DOHH2 (cell line): ENCODE data around the gene MGAT4A.

Experiments used
- EZH2phosphoT487 ChIP-seq: fragments of 200-600 bp; sonication (generic); IDR thresholded peaks from 2 replicates; pipeline ENCODE4 v1.6.1; 2017; ENCODE audit warnings: borderline replicate concordance, mild to moderate bottlenecking, antibody characterized with exemption, low read length, moderate library complexity, mixed read lengths
- TF ChIP-seq, protein P1 (sequence below): fragments of 200-600 bp; sonication (generic); IDR thresholded peaks from one replicate; pipeline ENCODE4 v1.5.1; 2014; ENCODE audit warnings: antibody characterized with exemption, mild to moderate bottlenecking, low read depth, low read length; ENCODE audit not compliant: poor library complexity, severe bottlenecking

DNA sequence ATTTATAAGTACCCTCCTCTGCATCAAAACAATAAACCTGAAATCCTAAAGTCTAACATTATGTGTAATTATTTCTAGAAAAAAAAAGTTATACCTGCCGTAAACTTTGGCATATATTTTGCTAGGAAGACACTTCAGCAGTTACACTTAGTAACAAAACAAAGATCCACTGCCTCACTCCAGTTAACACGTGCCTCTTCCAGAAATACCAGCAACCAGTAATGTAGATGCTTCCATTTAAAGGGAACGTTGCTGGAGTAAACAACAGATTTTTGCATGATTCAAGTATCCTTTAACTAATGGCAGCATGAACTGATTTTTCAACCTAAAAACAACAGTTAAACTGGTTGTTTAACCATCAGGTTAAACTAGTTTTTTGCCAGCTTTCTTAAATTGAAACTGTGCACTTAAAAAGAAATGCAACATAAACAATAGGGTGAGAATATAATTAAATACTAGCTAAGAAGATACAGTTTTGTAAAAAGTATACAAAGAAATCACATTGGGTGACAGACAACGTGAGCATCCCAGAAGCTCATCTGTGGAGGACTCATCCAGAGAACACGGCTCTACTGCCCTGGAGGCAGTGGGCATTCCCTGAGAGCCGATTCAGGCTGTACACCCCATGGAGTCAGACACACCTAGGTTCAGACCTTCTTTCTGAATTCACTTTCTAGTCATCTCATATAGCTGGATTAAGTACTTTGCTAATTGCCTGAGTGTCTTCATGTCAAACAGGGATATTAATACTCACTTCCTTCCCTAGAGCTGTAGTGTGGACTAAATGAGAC lies 22.3 kb downstream of the MGAT4A start:
- TF ChIP-seq, protein P1, sequence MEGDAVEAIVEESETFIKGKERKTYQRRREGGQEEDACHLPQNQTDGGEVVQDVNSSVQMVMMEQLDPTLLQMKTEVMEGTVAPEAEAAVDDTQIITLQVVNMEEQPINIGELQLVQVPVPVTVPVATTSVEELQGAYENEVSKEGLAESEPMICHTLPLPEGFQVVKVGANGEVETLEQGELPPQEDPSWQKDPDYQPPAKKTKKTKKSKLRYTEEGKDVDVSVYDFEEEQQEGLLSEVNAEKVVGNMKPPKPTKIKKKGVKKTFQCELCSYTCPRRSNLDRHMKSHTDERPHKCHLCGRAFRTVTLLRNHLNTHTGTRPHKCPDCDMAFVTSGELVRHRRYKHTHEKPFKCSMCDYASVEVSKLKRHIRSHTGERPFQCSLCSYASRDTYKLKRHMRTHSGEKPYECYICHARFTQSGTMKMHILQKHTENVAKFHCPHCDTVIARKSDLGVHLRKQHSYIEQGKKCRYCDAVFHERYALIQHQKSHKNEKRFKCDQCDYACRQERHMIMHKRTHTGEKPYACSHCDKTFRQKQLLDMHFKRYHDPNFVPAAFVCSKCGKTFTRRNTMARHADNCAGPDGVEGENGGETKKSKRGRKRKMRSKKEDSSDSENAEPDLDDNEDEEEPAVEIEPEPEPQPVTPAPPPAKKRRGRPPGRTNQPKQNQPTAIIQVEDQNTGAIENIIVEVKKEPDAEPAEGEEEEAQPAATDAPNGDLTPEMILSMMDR: no peak
- no peak for TF ChIP-seq EZH2phosphoT487
